PC-3 (cell line): Measurements from ENCODE around the gene CCDC91. TPM values are rescaled to one million over a fixed set of nuclear protein-coding genes. Genes with fewer than 3 reads are reported as not detected.

Source experiments
- ATAC-seq: fragments of 200-7000 bp; cut with Tn5 transposase; 2 replicates; pipeline ENCODE4 v1.9.1; 2020; ENCODE audit warnings: mild to moderate bottlenecking, moderate library complexity
- BruUV-seq: library from RNA; stranded (reverse); fragments of 400-500 nt; replicated peaks from 2 replicates; lab custom pipeline; 2021; lab: Mats Ljungman, UMichigan
- CTCF ChIA-PET: fragments of 300-600 bp; sonication (Branson Sonifier 250); formaldehyde crosslinking; loops from one replicate; lab custom pipeline; 2022; ENCODE audit warnings: antibody characterized with exemption; lab: Charles Lee
- POLR2A ChIA-PET: fragments of 300-600 bp; sonication (Branson Sonifier 250); formaldehyde crosslinking; loops from one replicate; lab custom pipeline; 2022; ENCODE audit warnings: antibody characterized with exemption; ENCODE audit not compliant: unreplicated experiment; lab: Charles Lee
- DNase-seq: peaks from one replicate; pipeline ENCODE4 v3.0.0-alpha.2; 2015
- H2AFZ ChIP-seq: fragments of 300-600 bp; sonication (generic); 2 replicates; pipeline ENCODE4 v1.6.0; 2016; ENCODE audit warnings: antibody characterized with exemption, low read length
- H3F3A ChIP-seq: fragments of 300-600 bp; sonication (generic); one replicate; pipeline ENCODE4 v1.6.0; 2017; ENCODE audit warnings: antibody characterized with exemption, low read length, control low read depth, mild to moderate bottlenecking; ENCODE audit not compliant: unreplicated experiment
- H3K27ac ChIP-seq: fragments of 300-600 bp; sonication (generic); 2 replicates; pipeline ENCODE4 v1.5.1; 2016; ENCODE audit warnings: mild to moderate bottlenecking, low read length
- H3K27me3 ChIP-seq: fragments of 300-600 bp; sonication (generic); 2 replicates; pipeline ENCODE4 v1.6.1; 2016; ENCODE audit warnings: low read length, mixed read lengths
- H3K36me3 ChIP-seq: fragments of 300-600 bp; sonication (generic); 2 replicates; pipeline ENCODE4 v1.6.1; 2016; ENCODE audit warnings: low read depth, mixed run types, low read length, mixed read lengths
- H3K4me1 ChIP-seq: fragments of 300-600 bp; sonication (generic); 2 replicates; pipeline ENCODE4 v1.5.1; 2016; ENCODE audit warnings: low read length; ENCODE audit not compliant: insufficient read depth
- H3K4me2 ChIP-seq: fragments of 300-600 bp; sonication (generic); 2 replicates; pipeline ENCODE4 v1.6.0; 2016; ENCODE audit warnings: low read length
- H3K4me3 ChIP-seq: fragments of 300-600 bp; sonication (generic); 2 replicates; pipeline ENCODE4 v1.5.1; 2016; ENCODE audit warnings: mild to moderate bottlenecking, low read length, mixed read lengths
- H3K79me2 ChIP-seq: fragments of 300-600 bp; sonication (generic); 2 replicates; pipeline ENCODE4 v1.6.1; 2017; ENCODE audit warnings: low read length, mixed read lengths
- H3K9ac ChIP-seq: fragments of 300-600 bp; sonication (generic); 2 replicates; pipeline ENCODE4 v1.6.0; 2016; ENCODE audit warnings: mild to moderate bottlenecking, low read length
- H3K9me2 ChIP-seq: fragments of 300-600 bp; sonication (generic); replicated peaks from 2 replicates; pipeline ENCODE4 v1.6.1; 2016; ENCODE audit warnings: mixed run types, low read length, mixed read lengths
- H3K9me3 ChIP-seq: fragments of 300-600 bp; sonication (generic); 2 replicates; pipeline ENCODE4 v1.6.1; 2016; ENCODE audit warnings: low read length, mixed read lengths
- H4K20me1 ChIP-seq: fragments of 300-600 bp; sonication (generic); 2 replicates; pipeline ENCODE4 v1.6.1; 2016; ENCODE audit warnings: low read length, mixed read lengths
- CTCF ChIP-seq: fragments of 300-600 bp; sonication (generic); conservative IDR thresholded peaks from 2 replicates; pipeline ENCODE4 v1.5.1; 2017; ENCODE audit warnings: antibody characterized with exemption, low read depth, mild to moderate bottlenecking, low read length
- EZH2 ChIP-seq: fragments of 300-600 bp; sonication (generic); IDR thresholded peaks from one replicate; pipeline ENCODE4 v1.6.1; 2017; ENCODE audit warnings: antibody characterized with exemption, mild to moderate bottlenecking, low read length; ENCODE audit not compliant: unreplicated experiment
- EZH2phosphoT487 ChIP-seq: fragments of 300-600 bp; sonication (generic); IDR thresholded peaks from 2 replicates; pipeline ENCODE4 v1.6.1; 2018; ENCODE audit warnings: mild to moderate bottlenecking, antibody characterized with exemption, low read length, borderline replicate concordance
- intact Hi-C: fragments of 100-400 bp; cut with micrococcal nuclease; formaldehyde crosslinking; loops from 2 replicates; pipeline ENCODE4 v1.9.0; 2023
- total RNA-seq: library from RNA; depleted of rRNA; stranded (reverse); fragments of >200 nt; gene quantifications from 2 replicates; pipeline ENCODE4 v1.2.3, GENCODE V29; 2014

CCDC91 gene
- total RNA-seq, 1 experiment from 2014 or later, result 15.7 TPM

DNA sequence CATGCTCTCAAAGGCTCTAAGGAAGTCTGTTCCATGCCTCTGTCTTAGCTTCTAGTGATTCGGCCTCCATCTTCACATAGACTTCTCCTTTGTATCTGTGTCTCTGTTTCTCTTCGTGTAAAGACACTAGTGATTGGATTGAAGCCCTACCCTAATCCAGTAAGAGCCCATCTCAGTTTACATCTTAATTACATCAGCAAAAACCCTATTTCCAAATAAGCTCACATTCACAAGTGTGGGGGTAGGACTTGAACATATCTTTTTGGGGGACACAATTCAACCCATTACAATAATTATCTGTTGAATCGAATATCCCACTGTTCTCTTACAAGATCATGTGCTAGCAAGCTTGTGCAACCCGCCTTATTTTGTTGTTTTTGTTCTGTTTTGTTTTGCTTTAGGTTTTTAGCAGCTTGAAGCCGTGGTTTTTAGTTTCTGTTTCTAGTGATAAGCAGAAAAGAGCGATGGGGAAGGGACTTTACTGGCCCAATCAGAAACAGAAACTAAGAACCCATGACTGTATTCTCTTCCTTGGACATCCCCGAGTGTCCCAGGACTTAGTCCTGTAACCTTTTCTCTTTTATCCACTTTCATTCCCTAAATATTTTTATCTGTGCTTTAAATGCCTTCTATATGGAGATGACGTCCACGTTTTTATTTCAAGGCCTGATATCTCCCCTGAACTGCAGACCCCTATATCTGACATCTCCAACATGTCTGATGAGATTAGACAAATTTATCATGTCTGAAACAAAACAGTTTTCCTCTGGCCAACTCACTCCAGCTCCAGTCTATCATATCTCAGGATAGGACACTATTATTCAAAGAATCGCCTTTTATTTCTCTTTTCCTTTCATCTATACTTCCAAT, 353.0 kb downstream of the CCDC91 start:
- H3K27me3 ChIP-seq, result no peaks in the 10 kb centered on the region
- POLR2A ChIA-PET, result no interaction called here
- no peaks in the 10 kb centered on the region for H3K9me2 ChIP-seq
- no peak overlapping the region for H3K4me2 ChIP-seq
- DNase-seq, result no peak
- H2AFZ ChIP-seq, result no peak overlapping the region
- H3K9me3 ChIP-seq, result no peaks in the 10 kb centered on the region
- H4K20me1 ChIP-seq, result no peaks in the 10 kb centered on the region
- no peak overlapping the region for H3K27ac ChIP-seq
- CTCF ChIA-PET, result no interaction called here
- no peak overlapping the region for H3K9ac ChIP-seq
- H3F3A ChIP-seq, result no peaks in the 10 kb centered on the region
- no peak overlapping the region for H3K4me3 ChIP-seq
- H3K36me3 ChIP-seq, result no peaks in the 10 kb centered on the region
- BruUV-seq, result no TSS peak
- TF ChIP-seq CTCF (no peak), EZH2phosphoT487 (no peak), EZH2 (no peak)
- intact Hi-C loops, result no loop called here
- peaks cover 10% of the 10 kb centered on the region for H3K4me1 ChIP-seq
- ATAC-seq, result no peak
- no peaks in the 10 kb centered on the region for H3K79me2 ChIP-seq

DNA sequence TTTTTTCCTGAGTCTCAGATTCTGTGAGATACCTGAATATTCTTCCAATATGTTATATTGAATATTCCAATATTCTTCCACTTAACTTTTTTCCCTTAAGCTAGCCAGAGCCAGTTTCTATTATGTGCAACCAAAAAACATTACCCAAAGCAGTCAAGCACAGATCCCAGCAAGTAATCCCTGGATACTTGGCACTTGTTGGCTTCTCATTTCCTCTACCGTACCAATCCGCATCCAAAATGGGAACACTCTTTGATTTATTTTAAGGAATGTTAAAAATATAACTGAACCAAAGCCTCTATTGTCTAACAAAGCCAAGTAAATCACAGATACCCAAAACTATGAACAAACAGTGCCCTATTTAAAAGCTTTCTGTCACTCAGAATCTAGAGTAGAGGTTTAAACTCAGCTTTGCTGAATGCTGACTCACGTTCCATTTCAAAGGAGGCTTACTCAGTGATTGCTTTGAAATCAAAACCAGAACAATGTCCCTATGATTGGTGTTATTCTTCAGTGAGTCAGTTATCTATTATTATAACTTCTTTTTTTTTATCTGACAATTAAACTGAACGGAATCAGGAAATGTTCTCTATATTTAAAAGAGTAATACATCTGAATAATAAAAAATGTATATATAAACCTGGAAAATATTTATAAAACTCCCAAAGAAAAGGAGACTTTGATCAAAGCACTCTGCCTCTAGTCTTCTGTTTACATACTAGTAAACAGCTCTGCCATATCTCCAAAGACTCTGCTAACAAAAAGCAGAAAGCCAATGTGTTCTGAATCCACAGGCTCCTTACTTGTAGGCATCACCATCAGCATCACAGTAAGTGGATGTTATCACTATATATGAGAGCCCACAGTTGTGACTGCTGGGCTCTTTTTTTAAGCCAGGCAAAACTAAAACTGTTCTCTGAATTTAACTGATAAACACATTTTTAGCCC, 360.8 kb downstream of the CCDC91 start:
- Histone ChIP-seq H3K9me3 (no peaks in the 10 kb centered on the region), H3F3A (peaks cover 5% of the 10 kb centered on the region), H3K9me2 (no peaks in the 10 kb centered on the region), H3K4me1 (peaks cover 14% of the 10 kb centered on the region), H3K79me2 (no peaks in the 10 kb centered on the region), H3K4me2 (peak overlapping the region; percentile 43), H3K27ac (peak overlapping the region; percentile 50), H3K27me3 (no peaks in the 10 kb centered on the region), H2AFZ (peak overlapping the region; percentile 8; the same call in 1 of the 2 replicates), H3K9ac (no peak overlapping the region), H3K36me3 (no peaks in the 10 kb centered on the region), H4K20me1 (no peaks in the 10 kb centered on the region), H3K4me3 (no peak overlapping the region)
- intact Hi-C loops, result loop anchor here (5.0 kb wide), 1 partner anchor 54 kb away; no protein-coding TSS in a partner anchor
- POLR2A ChIA-PET, result no interaction called here
- DNase-seq, result peak; percentile 89
- TF ChIP-seq CTCF, result no peak
- TF ChIP-seq EZH2phosphoT487, result no peak
- TF ChIP-seq EZH2, result no peak
- peak; percentile 99 for ATAC-seq
- no TSS peak for BruUV-seq
- CTCF ChIA-PET, result interaction anchor here (0.7 kb wide), 1 partner anchor 318 kb away, joined by 4 read pairs; no protein-coding TSS in a partner anchor
